ENCODE measurements around the gene ERCC1. TPM values are rescaled to one million over a fixed set of nuclear protein-coding genes. Genes with fewer than 3 reads are reported as not detected.

ERCC1 gene
- total and polyA plus RNA-seq, 2 of the 13 experiments (the other 11 are each of a cell fraction or from before 2014, with no cell fraction given) = 40.0 to 66.4 TPM

- TF ChIP-seq ZNF136 (CRISPR knock-in tag; IDR thresholded peaks at IDR 0.05; ENCODE audit: low read depth) (peak; percentile 48; the same call in 1 of the 2 replicates), PHF8 (CRISPR knock-in tag; IDR thresholded peaks at IDR 0.05) (no peak), POLR2AphosphoS5 (IDR thresholded peaks at IDR 0.05; ENCODE audit: low read depth, low read length) (no peak), ELF1 (CRISPR knock-in tag; IDR thresholded peaks at IDR 0.05) (peak; percentile 10; the same call in 1 of the 2 replicates), RBFOX2 (IDR thresholded peaks at IDR 0.05; ENCODE audit: low read depth, low read length) (peak; percentile 54), ZNF430 (CRISPR knock-in tag; IDR thresholded peaks at IDR 0.05) (peak; percentile 18; the same call in 1 of the 2 replicates), FOXP1 (IDR thresholded peaks at IDR 0.05) (no peak), FOXP1 (CRISPR knock-in tag; IDR thresholded peaks at IDR 0.05) (peak; percentile 49; the same call in 1 of the 2 replicates), ZNF367 (CRISPR knock-in tag; IDR thresholded peaks at IDR 0.05; ENCODE audit: borderline replicate concordance) (no peak), MED1 (CRISPR knock-in tag; IDR thresholded peaks at IDR 0.05) (peak; percentile 87), TBL1XR1 (IDR thresholded peaks at IDR 0.05; ENCODE audit: borderline replicate concordance, low read length, partially characterized antibody) (peak; percentile 57), SKIL (CRISPR knock-in tag; IDR thresholded peaks at IDR 0.05; ENCODE audit: borderline replicate concordance) (peak; percentile 96), NFKBIZ (CRISPR knock-in tag; IDR thresholded peaks at IDR 0.05) (peak; percentile 78), ZNF512B (CRISPR knock-in tag; IDR thresholded peaks at IDR 0.05; ENCODE audit: borderline replicate concordance) (0 out of 2 replicates have a peak, but pooled peaks have one; percentile 33), POGZ (CRISPR knock-in tag; IDR thresholded peaks at IDR 0.05) (0 out of 2 replicates have a peak, but pooled peaks have one; percentile 42), SKI (IDR thresholded peaks at IDR 0.05; ENCODE audit: partially characterized antibody) (peak; percentile 97), ZNF670 (CRISPR knock-in tag; IDR thresholded peaks at IDR 0.05; ENCODE audit: borderline replicate concordance) (peak; percentile 39; the same call in 1 of the 2 replicates)
- TF ChIP-seq, protein P1, sequence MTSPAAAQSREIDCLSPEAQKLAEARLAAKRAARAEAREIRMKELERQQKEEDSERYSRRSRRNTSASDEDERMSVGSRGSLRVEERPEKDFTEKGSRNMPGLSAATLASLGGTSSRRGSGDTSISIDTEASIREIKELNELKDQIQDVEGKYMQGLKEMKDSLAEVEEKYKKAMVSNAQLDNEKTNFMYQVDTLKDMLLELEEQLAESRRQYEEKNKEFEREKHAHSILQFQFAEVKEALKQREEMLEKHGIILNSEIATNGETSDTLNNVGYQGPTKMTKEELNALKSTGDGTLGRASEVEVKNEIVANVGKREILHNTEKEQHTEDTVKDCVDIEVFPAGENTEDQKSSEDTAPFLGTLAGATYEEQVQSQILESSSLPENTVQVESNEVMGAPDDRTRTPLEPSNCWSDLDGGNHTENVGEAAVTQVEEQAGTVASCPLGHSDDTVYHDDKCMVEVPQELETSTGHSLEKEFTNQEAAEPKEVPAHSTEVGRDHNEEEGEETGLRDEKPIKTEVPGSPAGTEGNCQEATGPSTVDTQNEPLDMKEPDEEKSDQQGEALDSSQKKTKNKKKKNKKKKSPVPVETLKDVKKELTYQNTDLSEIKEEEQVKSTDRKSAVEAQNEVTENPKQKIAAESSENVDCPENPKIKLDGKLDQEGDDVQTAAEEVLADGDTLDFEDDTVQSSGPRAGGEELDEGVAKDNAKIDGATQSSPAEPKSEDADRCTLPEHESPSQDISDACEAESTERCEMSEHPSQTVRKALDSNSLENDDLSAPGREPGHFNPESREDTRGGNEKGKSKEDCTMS (CRISPR knock-in tag; conservative IDR thresholded peaks at IDR 0.05) = no peak
- TF ChIP-seq, protein P2, sequence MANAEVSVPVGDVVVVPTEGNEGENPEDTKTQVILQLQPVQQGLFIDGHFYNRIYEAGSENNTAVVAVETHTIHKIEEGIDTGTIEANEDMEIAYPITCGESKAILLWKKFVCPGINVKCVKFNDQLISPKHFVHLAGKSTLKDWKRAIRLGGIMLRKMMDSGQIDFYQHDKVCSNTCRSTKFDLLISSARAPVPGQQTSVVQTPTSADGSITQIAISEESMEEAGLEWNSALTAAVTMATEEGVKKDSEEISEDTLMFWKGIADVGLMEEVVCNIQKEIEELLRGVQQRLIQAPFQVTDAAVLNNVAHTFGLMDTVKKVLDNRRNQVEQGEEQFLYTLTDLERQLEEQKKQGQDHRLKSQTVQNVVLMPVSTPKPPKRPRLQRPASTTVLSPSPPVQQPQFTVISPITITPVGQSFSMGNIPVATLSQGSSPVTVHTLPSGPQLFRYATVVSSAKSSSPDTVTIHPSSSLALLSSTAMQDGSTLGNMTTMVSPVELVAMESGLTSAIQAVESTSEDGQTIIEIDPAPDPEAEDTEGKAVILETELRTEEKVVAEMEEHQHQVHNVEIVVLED (CRISPR knock-in tag; IDR thresholded peaks at IDR 0.05; ENCODE audit: borderline replicate concordance) = peak; percentile 54; the same call in 1 of the 2 replicates
These were observed 32.2 kb upstream of the ERCC1 start (continued) for GRCh38 chr19:45455707-45456499.
